Right hindlimb (tissue), 1 donor: ENCODE data around the gene ADAMTSL2.

ENCODE experiments used
- DNase-seq: peaks from one replicate; pipeline ENCODE4 v3.0.0-alpha.2; 2018

ADAMTSL2 gene

GRCh38 chr9:133591985-133592384, 57.5 kb downstream of the ADAMTSL2 start:
- no peak for DNase-seq

- DNase-seq: no peak
Observed at GRCh38 chr9:133592731-133593409, 58.4 kb downstream of the ADAMTSL2 start.

- no peak for DNase-seq
Observed at GRCh38 chr9:133593587-133594253, 59.2 kb downstream of the ADAMTSL2 start.

- no peak for DNase-seq
Observed at GRCh38 chr9:133594310-133594709, 59.8 kb downstream of the ADAMTSL2 start.

- DNase-seq: no peak
Observed at GRCh38 chr9:133595910-133596309, 61.4 kb downstream of the ADAMTSL2 start.

GRCh38 chr9:133597316-133597957, 62.9 kb downstream of the ADAMTSL2 start:
- DNase-seq: no peak

GRCh38 chr9:133598978-133599377, 64.5 kb downstream of the ADAMTSL2 start:
- DNase-seq: no peak

GRCh38 chr9:133599470-133600173, 65.1 kb downstream of the ADAMTSL2 start:
- DNase-seq: no peak

- no peak for DNase-seq
Observed at GRCh38 chr9:133600739-133601138, 66.2 kb downstream of the ADAMTSL2 start.

GRCh38 chr9:133601746-133602145, 67.2 kb downstream of the ADAMTSL2 start:
- DNase-seq: no peak

- DNase-seq: no peak
Observed at GRCh38 chr9:133602277-133602676, 67.8 kb downstream of the ADAMTSL2 start.

- DNase-seq: no peak
Observed at GRCh38 chr9:133603135-133603927, 68.8 kb downstream of the ADAMTSL2 start.

GRCh38 chr9:133604214-133604613, 69.7 kb downstream of the ADAMTSL2 start:
- no peak for DNase-seq

GRCh38 chr9:133604856-133605255, 70.4 kb downstream of the ADAMTSL2 start:
- DNase-seq: no peak

GRCh38 chr9:133605446-133605845, 70.9 kb downstream of the ADAMTSL2 start:
- no peak for DNase-seq

- DNase-seq: peak; percentile 43
Observed at GRCh38 chr9:133605856-133606707, 71.6 kb downstream of the ADAMTSL2 start.

GRCh38 chr9:133606708-133607025, 72.2 kb downstream of the ADAMTSL2 start:
- DNase-seq: no peak

GRCh38 chr9:133607381-133607780, 72.9 kb downstream of the ADAMTSL2 start:
- DNase-seq: no peak

GRCh38 chr9:133607976-133608375, 73.5 kb downstream of the ADAMTSL2 start:
- DNase-seq: no peak

- DNase-seq: no peak
Observed at GRCh38 chr9:133608382-133608781, 73.9 kb downstream of the ADAMTSL2 start.

- DNase-seq: no peak
Observed at GRCh38 chr9:133608889-133609288, 74.4 kb downstream of the ADAMTSL2 start.
